VCaP (cell line): ENCODE data around the gene DDX31.

Experiments used
- H3K27ac ChIP-seq: fragments of 450-650 bp; 2 replicates; pipeline ENCODE4 v1.5.1; 2017
- CTCF ChIP-seq: fragments of 450-650 bp; conservative IDR thresholded peaks from 2 replicates; pipeline ENCODE4 v1.5.1; 2017; ENCODE audit warnings: mild to moderate bottlenecking, moderate library complexity

DDX31 gene

GRCh38 chr9:132554755-132555154 is 115.0 kb downstream of the DDX31 start:
- TF ChIP-seq CTCF, result no peak
- no peak overlapping the region for H3K27ac ChIP-seq

- no peak overlapping the region for H3K27ac ChIP-seq
- TF ChIP-seq CTCF, result no peak
Observed at GRCh38 chr9:132552041-132552440, 117.7 kb downstream of the DDX31 start.

GRCh38 chr9:132551556-132551955 is 118.2 kb downstream of the DDX31 start:
- no peak overlapping the region for H3K27ac ChIP-seq
- TF ChIP-seq CTCF, result no peak

GRCh38 chr9:132548751-132549640 is 120.8 kb downstream of the DDX31 start:
- no peak for TF ChIP-seq CTCF
- H3K27ac ChIP-seq, result no peak overlapping the region

GRCh38 chr9:132547976-132548730 is 121.6 kb downstream of the DDX31 start:
- TF ChIP-seq CTCF, result no peak
- H3K27ac ChIP-seq, result no peak overlapping the region

GRCh38 chr9:132547436-132547835 is 122.3 kb downstream of the DDX31 start:
- H3K27ac ChIP-seq, result no peak overlapping the region
- TF ChIP-seq CTCF, result no peak

- no peak for TF ChIP-seq CTCF
- no peak overlapping the region for H3K27ac ChIP-seq
Observed at GRCh38 chr9:132547052-132547431, 122.7 kb downstream of the DDX31 start.
